Measurements from ENCODE around the gene TMPRSS11E.
A peak's percentile ranks its signal among the peaks of the same experiment; 100 is the strongest.

Gene TMPRSS11E

GRCh38 chr4:68463796-68464195 is 16.5 kb downstream of the TMPRSS11E start:
- Histone ChIP-seq H3K4me2 (ENCODE audit: low read depth, low read length) (peak overlapping the region; percentile 23; the same call in 1 of the 2 replicates), H3K4me1 (ENCODE audit: low read length) (peaks cover 19% of the 10 kb centered on the region), H4K20me1 (ENCODE audit: insufficient read depth, low read length) (no peaks in the 10 kb centered on the region), H2AFZ (ENCODE audit: low read length) (peak overlapping the region; percentile 29; the same call in 1 of the 2 replicates), H3K9me3 (replicated peaks; ENCODE audit: insufficient read depth, low read length) (no peaks in the 10 kb centered on the region), H3K9ac (ENCODE audit: low read length) (no peak overlapping the region; the same call in 1 of the 2 replicates), H3K79me2 (ENCODE audit: low read length) (no peaks in the 10 kb centered on the region), H3F3A (ENCODE audit: insufficient read depth, low read length) (no peaks in the 10 kb centered on the region), H3K27ac (ENCODE audit: low read length) (no peak overlapping the region), H3K9me2 (replicated peaks; ENCODE audit: insufficient read depth, low read length) (no peaks in the 10 kb centered on the region), H3K36me3 (replicated peaks; ENCODE audit: insufficient read depth, low read length) (no peaks in the 10 kb centered on the region), H3K27me3 (replicated peaks; ENCODE audit: insufficient read depth, low read length) (no peaks in the 10 kb centered on the region), H3K4me3 (ENCODE audit: low read length) (no peak overlapping the region)
- DNase-seq = no peak
- TF ChIP-seq EZH2 (optimal IDR thresholded peaks at IDR 0.05; ENCODE audit: low read depth, low read length) (no peak), CTCF (IDR thresholded peaks at IDR 0.05; ENCODE audit: low read length) (no peak), EZH2phosphoT487 (IDR thresholded peaks at IDR 0.05; ENCODE audit: low read length) (no peak)

GRCh38 chr4:68465058-68465457 is 17.8 kb downstream of the TMPRSS11E start:
- 0 out of 2 replicates have a peak, but pooled peaks cover 5% of the 10 kb centered on the region for H3F3A ChIP-seq (ENCODE audit: insufficient read depth, low read length)
- no peak overlapping the region for H3K9ac ChIP-seq (ENCODE audit: low read length)
- H3K79me2 ChIP-seq (ENCODE audit: low read length) = no peaks in the 10 kb centered on the region
- TF ChIP-seq CTCF (IDR thresholded peaks at IDR 0.05; ENCODE audit: low read length) = no peak
- no peak for TF ChIP-seq EZH2phosphoT487 (IDR thresholded peaks at IDR 0.05; ENCODE audit: low read length)
- no peak for TF ChIP-seq EZH2 (optimal IDR thresholded peaks at IDR 0.05; ENCODE audit: low read depth, low read length)
- no peaks in the 10 kb centered on the region for H3K27me3 ChIP-seq (replicated peaks; ENCODE audit: insufficient read depth, low read length)
- H4K20me1 ChIP-seq (ENCODE audit: insufficient read depth, low read length) = no peaks in the 10 kb centered on the region
- no peaks in the 10 kb centered on the region for H3K9me3 ChIP-seq (replicated peaks; ENCODE audit: insufficient read depth, low read length)
- H3K9me2 ChIP-seq (replicated peaks; ENCODE audit: insufficient read depth, low read length) = no peaks in the 10 kb centered on the region
- H3K27ac ChIP-seq (ENCODE audit: low read length) = no peak overlapping the region
- H3K4me2 ChIP-seq (ENCODE audit: low read depth, low read length) = no peak overlapping the region
- H3K4me1 ChIP-seq (ENCODE audit: low read length) = peaks cover 28% of the 10 kb centered on the region
- no peak for DNase-seq
- no peak overlapping the region for H2AFZ ChIP-seq (ENCODE audit: low read length)
- H3K4me3 ChIP-seq (ENCODE audit: low read length) = no peak overlapping the region
- no peaks in the 10 kb centered on the region for H3K36me3 ChIP-seq (replicated peaks; ENCODE audit: insufficient read depth, low read length)

GRCh38 chr4:68466185-68466584 is 18.9 kb downstream of the TMPRSS11E start:
- H2AFZ ChIP-seq (ENCODE audit: low read length) = no peak overlapping the region

GRCh38 chr4:68466751-68467150 is 19.5 kb downstream of the TMPRSS11E start:
- no peaks in the 10 kb centered on the region for H3K79me2 ChIP-seq (ENCODE audit: low read length)

More at GRCh38 chr4:68466185-68466584, 18.9 kb downstream of the TMPRSS11E start:
- H3K79me2 ChIP-seq (ENCODE audit: low read length) = no peaks in the 10 kb centered on the region
- no peak for DNase-seq
- H3K4me2 ChIP-seq (ENCODE audit: low read depth, low read length) = no peak overlapping the region
- no peaks in the 10 kb centered on the region for H4K20me1 ChIP-seq (ENCODE audit: insufficient read depth, low read length)
- no peak overlapping the region for H3K4me3 ChIP-seq (ENCODE audit: low read length)
- H3K9me2 ChIP-seq (replicated peaks; ENCODE audit: insufficient read depth, low read length) = no peaks in the 10 kb centered on the region
- H3K36me3 ChIP-seq (replicated peaks; ENCODE audit: insufficient read depth, low read length) = no peaks in the 10 kb centered on the region
- no peaks in the 10 kb centered on the region for H3K9me3 ChIP-seq (replicated peaks; ENCODE audit: insufficient read depth, low read length)
- no peak overlapping the region for H3K9ac ChIP-seq (ENCODE audit: low read length)
- H3K27ac ChIP-seq (ENCODE audit: low read length) = no peak overlapping the region
- TF ChIP-seq EZH2phosphoT487 (IDR thresholded peaks at IDR 0.05; ENCODE audit: low read length) = no peak
- H3K4me1 ChIP-seq (ENCODE audit: low read length) = peaks cover 31% of the 10 kb centered on the region
- H3F3A ChIP-seq (ENCODE audit: insufficient read depth, low read length) = 0 out of 2 replicates have a peak, but pooled peaks cover 5% of the 10 kb centered on the region
- no peaks in the 10 kb centered on the region for H3K27me3 ChIP-seq (replicated peaks; ENCODE audit: insufficient read depth, low read length)

More at GRCh38 chr4:68466751-68467150, 19.5 kb downstream of the TMPRSS11E start:
- Histone ChIP-seq H3K9me2 (replicated peaks; ENCODE audit: insufficient read depth, low read length) (no peaks in the 10 kb centered on the region), H3K4me3 (ENCODE audit: low read length) (no peak overlapping the region), H4K20me1 (ENCODE audit: insufficient read depth, low read length) (no peaks in the 10 kb centered on the region), H3K36me3 (replicated peaks; ENCODE audit: insufficient read depth, low read length) (no peaks in the 10 kb centered on the region), H3K27me3 (replicated peaks; ENCODE audit: insufficient read depth, low read length) (no peaks in the 10 kb centered on the region), H3K4me2 (ENCODE audit: low read depth, low read length) (no peak overlapping the region), H3K9me3 (replicated peaks; ENCODE audit: insufficient read depth, low read length) (no peaks in the 10 kb centered on the region), H2AFZ (ENCODE audit: low read length) (no peak overlapping the region), H3K9ac (ENCODE audit: low read length) (no peak overlapping the region), H3K27ac (ENCODE audit: low read length) (no peak overlapping the region), H3F3A (ENCODE audit: insufficient read depth, low read length) (0 out of 2 replicates have a peak, but pooled peaks cover 5% of the 10 kb centered on the region), H3K4me1 (ENCODE audit: low read length) (peaks cover 31% of the 10 kb centered on the region)
- TF ChIP-seq EZH2phosphoT487 (IDR thresholded peaks at IDR 0.05; ENCODE audit: low read length) = no peak
- no peak for TF ChIP-seq EZH2 (optimal IDR thresholded peaks at IDR 0.05; ENCODE audit: low read depth, low read length)
- no peak for TF ChIP-seq CTCF (IDR thresholded peaks at IDR 0.05; ENCODE audit: low read length)
- DNase-seq = no peak
